Activated B cell treated with CpG ODN at 0.5 μM for 24 hours (primary cell): Measurements from ENCODE around the gene LAMP5. TPM values are rescaled to one million over a fixed set of nuclear protein-coding genes. Genes with fewer than 3 reads are reported as not detected.

Experiments
- ATAC-seq: fragments of 200-7000 bp; cut with Tn5 transposase; one replicate; pipeline ENCODE4 v1.10.0; 2021; ENCODE audit warnings: low read depth, mild to moderate bottlenecking, moderate library complexity
- CTCF ChIA-PET: fragments of 350-600 bp; sonication (Branson Sonifier 250); formaldehyde crosslinking; loops from one replicate; lab custom pipeline; 2021; ENCODE audit warnings: antibody characterized with exemption; lab: Charles Lee
- POLR2A ChIA-PET: fragments of 350-600 bp; sonication (Branson Sonifier 250); formaldehyde crosslinking; loops from one replicate; lab custom pipeline; 2021; ENCODE audit warnings: antibody characterized with exemption; lab: Charles Lee
- DNase-seq: peaks from one replicate; pipeline ENCODE4 v3.0.0; 2022
- H3K27ac Mint-ChIP-seq: one replicate; pipeline ENCODE4 v1.8.0; 2020; ENCODE audit warnings: mixed read lengths
- H3K27me3 Mint-ChIP-seq: one replicate; pipeline ENCODE4 v1.8.0; 2021; ENCODE audit warnings: mixed read lengths
- H3K36me3 Mint-ChIP-seq: one replicate; pipeline ENCODE4 v1.8.0; 2021; ENCODE audit warnings: low read depth, mixed read lengths
- H3K4me1 Mint-ChIP-seq: one replicate; pipeline ENCODE4 v1.8.0; 2021; ENCODE audit warnings: mixed read lengths
- H3K4me3 Mint-ChIP-seq: one replicate; pipeline ENCODE4 v1.8.0; 2020; ENCODE audit warnings: mild to moderate bottlenecking, mixed read lengths
- H3K9me3 Mint-ChIP-seq: one replicate; pipeline ENCODE4 v1.8.0; 2020; ENCODE audit warnings: mixed read lengths
- intact Hi-C: fragments of 100-400 bp; cut with micrococcal nuclease; formaldehyde crosslinking; loops from one replicate; pipeline ENCODE4 v1.15.1; 2024
- total RNA-seq: library from RNA; stranded (reverse); gene quantifications from 2 replicates; pipeline ENCODE4 v1.2.3, GENCODE V29; 2022
- TF ChIP-seq, protein P1 (sequence below): fragments of 200-600 bp; IDR thresholded peaks from one replicate; pipeline ENCODE4 v1.8.0; 2022; ENCODE audit warnings: antibody characterized with exemption, mild to moderate bottlenecking

Gene LAMP5
- total RNA-seq, 1 donor from 2014 or later: 0.29 TPM

GRCh38 chr20:9476637-9477036 lies 37.8 kb upstream of the LAMP5 start:
- Mint-ChIP-seq H3K4me1 (peaks cover 4% of the 10 kb centered on the region), H3K27ac (no peak overlapping the region), H3K36me3 (no peaks in the 10 kb centered on the region), H3K9me3 (no peaks in the 10 kb centered on the region), H3K4me3 (no peak overlapping the region), H3K27me3 (no peaks in the 10 kb centered on the region)
- POLR2A ChIA-PET: no interaction called here
- TF ChIP-seq, protein P1, sequence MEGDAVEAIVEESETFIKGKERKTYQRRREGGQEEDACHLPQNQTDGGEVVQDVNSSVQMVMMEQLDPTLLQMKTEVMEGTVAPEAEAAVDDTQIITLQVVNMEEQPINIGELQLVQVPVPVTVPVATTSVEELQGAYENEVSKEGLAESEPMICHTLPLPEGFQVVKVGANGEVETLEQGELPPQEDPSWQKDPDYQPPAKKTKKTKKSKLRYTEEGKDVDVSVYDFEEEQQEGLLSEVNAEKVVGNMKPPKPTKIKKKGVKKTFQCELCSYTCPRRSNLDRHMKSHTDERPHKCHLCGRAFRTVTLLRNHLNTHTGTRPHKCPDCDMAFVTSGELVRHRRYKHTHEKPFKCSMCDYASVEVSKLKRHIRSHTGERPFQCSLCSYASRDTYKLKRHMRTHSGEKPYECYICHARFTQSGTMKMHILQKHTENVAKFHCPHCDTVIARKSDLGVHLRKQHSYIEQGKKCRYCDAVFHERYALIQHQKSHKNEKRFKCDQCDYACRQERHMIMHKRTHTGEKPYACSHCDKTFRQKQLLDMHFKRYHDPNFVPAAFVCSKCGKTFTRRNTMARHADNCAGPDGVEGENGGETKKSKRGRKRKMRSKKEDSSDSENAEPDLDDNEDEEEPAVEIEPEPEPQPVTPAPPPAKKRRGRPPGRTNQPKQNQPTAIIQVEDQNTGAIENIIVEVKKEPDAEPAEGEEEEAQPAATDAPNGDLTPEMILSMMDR: no peak
- intact Hi-C loops: no loop called here
- no peak for ATAC-seq
- CTCF ChIA-PET: no interaction called here
- DNase-seq: no peak

- H3K4me3 Mint-ChIP-seq: no peak overlapping the region
- H3K36me3 Mint-ChIP-seq: no peaks in the 10 kb centered on the region
- DNase-seq (no peak), ATAC-seq (no peak)
- no peaks in the 10 kb centered on the region for H3K27me3 Mint-ChIP-seq
- H3K4me1 Mint-ChIP-seq: peaks cover 18% of the 10 kb centered on the region
- TF ChIP-seq, protein P1: no peak
- no peaks in the 10 kb centered on the region for H3K9me3 Mint-ChIP-seq
- H3K27ac Mint-ChIP-seq: no peak overlapping the region
- ChIA-PET POLR2A (no interaction called here), CTCF (no interaction called here)
- intact Hi-C loops: no loop called here
These were observed 35.6 kb upstream of the LAMP5 start for GRCh38 chr20:9478771-9479170.

DNA sequence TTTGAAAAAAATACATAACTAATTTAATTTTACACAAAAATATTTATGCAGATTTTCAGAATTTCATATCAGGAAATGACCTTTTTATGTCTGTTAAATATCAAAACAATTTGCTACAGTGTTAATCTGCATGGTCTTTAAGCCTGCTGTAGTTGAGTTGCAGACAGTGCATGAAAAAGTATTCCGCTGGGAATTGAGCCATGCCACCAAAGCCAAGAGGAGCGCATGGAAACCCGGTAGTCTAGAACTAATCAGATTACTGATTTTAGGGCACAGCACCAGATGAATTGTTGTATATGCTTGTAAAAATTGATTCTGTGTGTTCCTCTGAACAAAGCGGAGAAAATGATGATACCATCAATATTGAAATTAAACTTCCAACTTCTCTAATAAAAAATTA lies 34.3 kb upstream of the LAMP5 start:
- ATAC-seq: no peak
- no peak for DNase-seq
- H3K27me3 Mint-ChIP-seq: no peaks in the 10 kb centered on the region
- H3K36me3 Mint-ChIP-seq: no peaks in the 10 kb centered on the region
- H3K4me3 Mint-ChIP-seq: no peak overlapping the region
- H3K9me3 Mint-ChIP-seq: no peaks in the 10 kb centered on the region
- peaks cover 18% of the 10 kb centered on the region for H3K4me1 Mint-ChIP-seq
- H3K27ac Mint-ChIP-seq: no peak overlapping the region
- TF ChIP-seq, protein P1: no peak
- ChIA-PET CTCF (no interaction called here), POLR2A (no interaction called here)
- intact Hi-C loops: no loop called here

DNA sequence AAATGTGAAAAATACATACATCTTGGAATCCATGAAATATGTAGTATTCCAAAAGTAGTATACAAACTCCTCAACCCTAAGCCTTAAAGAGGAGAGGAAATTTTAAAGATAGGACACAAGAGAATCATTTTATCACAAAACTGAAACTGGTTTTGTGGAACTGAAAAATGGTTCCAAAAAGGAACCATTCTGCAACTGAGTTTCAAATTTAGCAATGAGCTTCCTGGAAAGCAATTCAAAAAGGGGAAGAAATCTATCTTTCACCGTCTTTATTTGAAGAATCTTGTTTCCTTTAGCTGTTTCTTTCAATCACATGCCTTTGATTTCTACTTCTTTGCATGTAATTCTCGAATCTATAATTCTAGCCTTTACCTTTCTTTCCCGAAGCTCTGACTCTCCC lies 32.2 kb upstream of the LAMP5 start:
- H3K27ac Mint-ChIP-seq: no peak overlapping the region
- ChIA-PET POLR2A (no interaction called here), CTCF (no interaction called here)
- H3K27me3 Mint-ChIP-seq: peaks cover 3% of the 10 kb centered on the region
- no peaks in the 10 kb centered on the region for H3K9me3 Mint-ChIP-seq
- intact Hi-C loops: no loop called here
- DNase-seq (no peak), ATAC-seq (no peak)
- no peak overlapping the region for H3K4me3 Mint-ChIP-seq
- peaks cover 20% of the 10 kb centered on the region for H3K4me1 Mint-ChIP-seq
- TF ChIP-seq, protein P1: no peak
- H3K36me3 Mint-ChIP-seq: no peaks in the 10 kb centered on the region

GRCh38 chr20:9483131-9483530 lies 31.3 kb upstream of the LAMP5 start:
- H3K4me3 Mint-ChIP-seq: no peak overlapping the region
- no peak for ATAC-seq
- H3K27ac Mint-ChIP-seq: no peak overlapping the region
- H3K36me3 Mint-ChIP-seq: no peaks in the 10 kb centered on the region
- ChIA-PET POLR2A (no interaction called here), CTCF (no interaction called here)
- H3K27me3 Mint-ChIP-seq: peaks cover 4% of the 10 kb centered on the region
- no peak for DNase-seq
- intact Hi-C loops: no loop called here
- no peaks in the 10 kb centered on the region for H3K9me3 Mint-ChIP-seq
- TF ChIP-seq, protein P1: no peak
- H3K4me1 Mint-ChIP-seq: peaks cover 20% of the 10 kb centered on the region
